Liver (tissue), 9 donors: ENCODE results near the gene STK4. TPM values are rescaled to one million over a fixed set of nuclear protein-coding genes. Genes with fewer than 3 reads are reported as not detected.

Experiments
- DNase-seq: peaks from one replicate; pipeline ENCODE4 v3.0.0-alpha.2; 2017; ENCODE audit warnings: low spot score
- H3K27ac ChIP-seq, 2 donors: one replicate each; pipeline ENCODE4 v1.7.0; 2013; ENCODE audit warnings: inconsistent platforms in 2 of 2, low read length in 2 of 2, control low read depth in 1 of 2, low read depth in 1 of 2, mild to moderate bottlenecking in 1 of 2
- H3K27me3 ChIP-seq, 4 donors: one replicate each; pipeline versions ENCODE4 v1.6.1 to v1.7.0; 2013; ENCODE audit warnings: low read length in 3 of 4, inconsistent platforms in 1 of 4, mild to moderate bottlenecking in 1 of 4, moderate library complexity in 1 of 4; ENCODE audit not compliant: control insufficient read depth in 4 of 4, insufficient read depth in 4 of 4
- H3K36me3 ChIP-seq, 4 donors: one replicate each; pipeline versions ENCODE4 v1.6.1 to v1.7.0; 2013; ENCODE audit warnings: low read length in 3 of 4, mild to moderate bottlenecking in 3 of 4, low read depth in 1 of 4, moderate library complexity in 1 of 4; ENCODE audit not compliant: control insufficient read depth in 4 of 4, insufficient read depth in 3 of 4
- H3K4me1 ChIP-seq, 4 donors: one replicate each; pipeline versions ENCODE4 v1.6.1 to v1.7.0; 2013; ENCODE audit warnings: low read length in 3 of 4, mild to moderate bottlenecking in 3 of 4, moderate library complexity in 1 of 4; ENCODE audit not compliant: control insufficient read depth in 4 of 4, insufficient read depth in 4 of 4
- H3K4me3 ChIP-seq, 3 donors: one replicate each; pipeline versions ENCODE4 v1.6.1 to v1.7.0; 2013; ENCODE audit warnings: low read length in 3 of 3, control low read depth in 1 of 3, low read depth in 1 of 3, mild to moderate bottlenecking in 1 of 3
- H3K9ac ChIP-seq, 2 donors: one replicate each; pipeline ENCODE4 v1.7.0; 2013; ENCODE audit warnings: low read length in 2 of 2, mild to moderate bottlenecking in 2 of 2, moderate library complexity in 2 of 2, control low read depth in 1 of 2, low read depth in 1 of 2
- H3K9me3 ChIP-seq, 4 donors: one replicate each; pipeline versions ENCODE4 v1.6.1 to v1.7.0; 2013; ENCODE audit warnings: low read length in 3 of 4; ENCODE audit not compliant: control insufficient read depth in 4 of 4
- EGR1 ChIP-seq, 2 donors: IDR thresholded peaks; 2 replicates each; pipeline ENCODE4 v1.6.1; 2016 to 2018; ENCODE audit warnings: antibody characterized with exemption in 2 of 2, low read depth in 2 of 2
- FOXA1 ChIP-seq: IDR thresholded peaks from 2 replicates; pipeline ENCODE4 v1.6.1; 2016; ENCODE audit warnings: antibody characterized with exemption
- GABPA ChIP-seq, 2 donors: IDR thresholded peaks in 1 of 2; conservative IDR thresholded peaks in 1 of 2; 2 replicates each; pipeline ENCODE4 v1.6.1; 2016; ENCODE audit warnings: antibody characterized with exemption in 2 of 2, mild to moderate bottlenecking in 1 of 2, moderate library complexity in 1 of 2
- HNF4G ChIP-seq: IDR thresholded peaks from 2 replicates; pipeline ENCODE4 v1.6.1; 2016; ENCODE audit warnings: antibody characterized with exemption
- JUND ChIP-seq, 2 donors: IDR thresholded peaks; 2 replicates each; pipeline ENCODE4 v1.6.1; 2016; ENCODE audit warnings: antibody characterized with exemption in 2 of 2
- NR2F2 ChIP-seq: IDR thresholded peaks from 2 replicates; pipeline ENCODE4 v1.6.1; 2016; ENCODE audit warnings: antibody characterized with exemption
- RAD21 ChIP-seq, 2 donors: IDR thresholded peaks; 2 replicates each; pipeline ENCODE4 v1.6.1; 2016; ENCODE audit warnings: antibody characterized with exemption in 2 of 2, mild to moderate bottlenecking in 2 of 2
- REST ChIP-seq: IDR thresholded peaks from 2 replicates; pipeline ENCODE4 v1.6.1; 2016; ENCODE audit warnings: antibody characterized with exemption, mild to moderate bottlenecking
- SP1 ChIP-seq: IDR thresholded peaks from 2 replicates; pipeline ENCODE4 v1.6.1; 2018; ENCODE audit warnings: antibody characterized with exemption, mild to moderate bottlenecking
- TAF1 ChIP-seq: conservative IDR thresholded peaks from 2 replicates; pipeline ENCODE4 v1.6.1; 2016; ENCODE audit warnings: antibody characterized with exemption, mild to moderate bottlenecking
- ZBTB33 ChIP-seq: IDR thresholded peaks from 2 replicates; pipeline ENCODE4 v1.6.1; 2016; ENCODE audit warnings: antibody characterized with exemption
- WGBS: extraction: QIAGEN DNeasy Blood & Tissue Kit; methylation state at CpG from one replicate; pipeline ENCODE4 v1.1.7; 2013; 5-methylcytosine and 5-hydroxymethylcytosine counted together
- polyA plus RNA-seq, 2 donors: library from polyadenylated mRNA; stranded (reverse) in 1 of 2; unstranded in 1 of 2; fragments of 200-250 nt in 1 of 2; fragments of >200 nt in 1 of 2; fragmentation: Nextera tagmentation in 1 of 2; extraction: Ambion mirVana in 1 of 2; gene quantifications; one replicate each; pipeline versions ENCODE4 v1.2.1 to v1.2.3, GENCODE V29; 2013 to 2015
- total RNA-seq, 2 donors: library from RNA; depleted of rRNA; stranded (reverse); fragments of >200 nt; gene quantifications; one replicate each; pipeline ENCODE4 v1.2.3, GENCODE V29; 2014
- TF ChIP-seq, protein P1 (sequence below): IDR thresholded peaks from 2 replicates; pipeline ENCODE4 v1.6.1; 2016; ENCODE audit warnings: antibody characterized with exemption
- TF ChIP-seq, protein P2 (sequence below): fragments of 150-350 bp; IDR thresholded peaks from 2 replicates; pipeline ENCODE4 v1.5.1; 2017; ENCODE audit warnings: improper control_type of control experiment, low read depth, low read length; ENCODE audit not compliant: missing input control
- donor health status: healthy.
- donor health status: healthy.
- donor health status: healthy.
- donor health status: healthy.
- donor health status: healthy.

Gene STK4
- total and polyA plus RNA-seq, 4 donors: 3.7 to 20.8 (median 13.9) TPM

DNA sequence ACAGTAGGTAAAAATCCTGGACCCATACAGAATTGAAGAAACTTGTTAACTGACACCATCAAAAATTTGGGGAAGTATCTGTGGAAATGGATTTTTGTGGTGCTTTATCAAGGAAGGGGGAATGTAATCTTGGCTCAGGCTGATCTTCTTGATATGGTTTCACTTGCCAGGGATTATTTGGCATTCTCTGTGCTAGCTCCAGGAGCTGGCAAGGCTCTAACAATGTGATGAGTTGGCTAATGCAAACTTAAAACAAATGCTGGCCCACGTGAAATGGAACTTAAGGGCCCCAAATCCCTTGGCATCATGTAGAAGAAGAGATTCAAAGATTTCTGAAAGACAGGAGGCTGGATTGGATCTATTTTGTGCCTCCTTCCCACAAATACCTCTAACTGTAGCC is 121.5 kb downstream of the STK4 start:
- H3K27ac ChIP-seq: no peak overlapping the region
- H3K9me3 ChIP-seq: no peaks in the 10 kb centered on the region
- 91% methylated on average over 1 of the region's 1 CpG for WGBS
- no peaks in the 10 kb centered on the region for H3K4me1 ChIP-seq
- H3K9ac ChIP-seq: no peak overlapping the region
- H3K27me3 ChIP-seq: no peaks in the 10 kb centered on the region
- TF ChIP-seq EGR1 (IDR thresholded peaks at IDR 0.05; ENCODE audit: low read depth in 2 of 2) (no peak), RAD21 (IDR thresholded peaks at IDR 0.05) (no peak), TAF1 (no peak), ZBTB33 (no peak), HNF4G (no peak), GABPA (IDR thresholded peaks at IDR 0.05 in 1 of 2, conservative IDR thresholded peaks at IDR 0.05 in 1 of 2) (no peak), FOXA1 (no peak), NR2F2 (no peak), REST (no peak), SP1 (no peak), JUND (IDR thresholded peaks at IDR 0.05) (no peak)
- TF ChIP-seq, protein P1, sequence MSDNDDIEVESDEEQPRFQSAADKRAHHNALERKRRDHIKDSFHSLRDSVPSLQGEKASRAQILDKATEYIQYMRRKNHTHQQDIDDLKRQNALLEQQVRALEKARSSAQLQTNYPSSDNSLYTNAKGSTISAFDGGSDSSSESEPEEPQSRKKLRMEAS: no peak
- H3K4me3 ChIP-seq: no peak overlapping the region
- H3K36me3 ChIP-seq: peaks cover 0 to 1% (median 0%) of the 10 kb centered on the region in 4 donors
- no peak for DNase-seq

DNA sequence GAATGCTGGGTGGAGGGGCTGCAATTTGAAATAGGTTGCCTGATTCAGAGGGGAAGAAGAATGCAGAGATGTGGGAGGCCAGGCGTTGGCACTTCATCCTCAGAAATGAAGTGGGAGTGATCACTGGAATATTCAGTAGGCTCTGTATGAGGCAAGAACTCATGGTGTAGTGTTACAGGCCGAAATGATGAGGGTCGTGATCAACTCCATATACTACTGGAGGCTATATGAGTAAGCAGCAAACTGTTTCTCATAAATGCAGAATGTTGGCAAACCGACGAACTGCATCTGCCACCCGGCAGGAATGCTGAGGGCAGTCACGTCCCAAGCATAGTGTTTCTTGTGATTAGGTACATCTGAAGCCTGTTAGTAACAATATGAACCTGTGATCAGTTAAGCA is 121.9 kb downstream of the STK4 start:
- Histone ChIP-seq H3K27me3 (no peaks in the 10 kb centered on the region), H3K9me3 (no peaks in the 10 kb centered on the region), H3K36me3 (no peaks in the 10 kb centered on the region), H3K9ac (no peak overlapping the region), H3K4me3 (no peak overlapping the region), H3K27ac (no peak overlapping the region), H3K4me1 (no peaks in the 10 kb centered on the region)
- 95% methylated on average over 7 of the region's 7 CpGs for WGBS
- no peak for DNase-seq
- TF ChIP-seq TAF1: no peak
- TF ChIP-seq, protein P1: no peak

DNA sequence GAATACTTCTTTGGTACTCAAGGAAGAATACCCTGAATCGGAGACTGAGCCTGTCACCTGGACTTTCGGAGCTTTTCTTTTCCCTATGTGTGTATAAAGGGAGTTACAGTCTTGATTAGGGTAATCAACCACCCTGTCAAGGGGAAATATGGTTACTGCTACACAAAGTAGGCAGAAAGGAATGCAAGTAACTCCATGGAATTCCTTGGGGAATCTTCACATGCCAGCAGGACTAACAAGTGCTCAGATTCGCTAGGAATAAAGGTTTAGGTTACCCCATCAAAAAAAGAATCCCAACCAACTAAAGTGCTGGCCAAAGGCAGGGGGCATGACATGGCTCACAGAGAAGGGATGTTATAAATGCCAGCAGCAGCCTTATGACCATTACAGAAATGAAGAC is 124.2 kb downstream of the STK4 start:
- no peaks in the 10 kb centered on the region for H3K9me3 ChIP-seq
- WGBS: 97% methylated on average over 3 of the region's 3 CpGs

More for the DNA sequence above, 124.2 kb downstream of the STK4 start:
- Histone ChIP-seq H3K27ac (no peak overlapping the region), H3K36me3 (no peaks in the 10 kb centered on the region), H3K9ac (no peak overlapping the region), H3K27me3 (no peaks in the 10 kb centered on the region), H3K4me1 (no peaks in the 10 kb centered on the region), H3K4me3 (no peak overlapping the region)
- DNase-seq: no peak
- TF ChIP-seq HNF4G: no peak
- no peak for TF ChIP-seq NR2F2
- TF ChIP-seq, protein P2, sequence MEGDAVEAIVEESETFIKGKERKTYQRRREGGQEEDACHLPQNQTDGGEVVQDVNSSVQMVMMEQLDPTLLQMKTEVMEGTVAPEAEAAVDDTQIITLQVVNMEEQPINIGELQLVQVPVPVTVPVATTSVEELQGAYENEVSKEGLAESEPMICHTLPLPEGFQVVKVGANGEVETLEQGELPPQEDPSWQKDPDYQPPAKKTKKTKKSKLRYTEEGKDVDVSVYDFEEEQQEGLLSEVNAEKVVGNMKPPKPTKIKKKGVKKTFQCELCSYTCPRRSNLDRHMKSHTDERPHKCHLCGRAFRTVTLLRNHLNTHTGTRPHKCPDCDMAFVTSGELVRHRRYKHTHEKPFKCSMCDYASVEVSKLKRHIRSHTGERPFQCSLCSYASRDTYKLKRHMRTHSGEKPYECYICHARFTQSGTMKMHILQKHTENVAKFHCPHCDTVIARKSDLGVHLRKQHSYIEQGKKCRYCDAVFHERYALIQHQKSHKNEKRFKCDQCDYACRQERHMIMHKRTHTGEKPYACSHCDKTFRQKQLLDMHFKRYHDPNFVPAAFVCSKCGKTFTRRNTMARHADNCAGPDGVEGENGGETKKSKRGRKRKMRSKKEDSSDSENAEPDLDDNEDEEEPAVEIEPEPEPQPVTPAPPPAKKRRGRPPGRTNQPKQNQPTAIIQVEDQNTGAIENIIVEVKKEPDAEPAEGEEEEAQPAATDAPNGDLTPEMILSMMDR: no peak
- no peak for TF ChIP-seq EGR1 (IDR thresholded peaks at IDR 0.05; ENCODE audit: low read depth in 2 of 2)
